HL-60/S4 (cell line): Measurements from ENCODE around the gene LEMD2.

Experiments used
- in situ Hi-C: fragments of 300-500 bp; cut with MboI; formaldehyde crosslinking; loops from 2 replicates; pipeline ENCODE4 v1.14.3; 2022; ENCODE audit warnings: low sequenced_read_pairs

The LEMD2 gene

GRCh38 chr6:33761581-33761921 lies 27.4 kb downstream of the LEMD2 start:
- in situ Hi-C loops: loop anchor here (10.0 kb wide), 2 partner anchors 273 to 393 kb away; no protein-coding TSS in a partner anchor

- in situ Hi-C loops: loop anchor here (10.0 kb wide), 2 partner anchors 275 to 395 kb away; no protein-coding TSS in a partner anchor
Measured at GRCh38 chr6:33759887-33760629, 28.9 kb downstream of the LEMD2 start.

- in situ Hi-C loops: no loop called here
Measured at GRCh38 chr6:33758815-33759216, 30.1 kb downstream of the LEMD2 start.

- in situ Hi-C loops: no loop called here
Measured at GRCh38 chr6:33757906-33758305, 31.0 kb downstream of the LEMD2 start.

- in situ Hi-C loops: no loop called here
Measured at GRCh38 chr6:33757113-33757512, 31.8 kb downstream of the LEMD2 start.

- in situ Hi-C loops: no loop called here
Measured at GRCh38 chr6:33756211-33756954, 32.5 kb downstream of the LEMD2 start.

- in situ Hi-C loops: no loop called here
Measured at GRCh38 chr6:33755070-33755869, 33.7 kb downstream of the LEMD2 start.

- in situ Hi-C loops: no loop called here
Measured at GRCh38 chr6:33754222-33754621, 34.7 kb downstream of the LEMD2 start.

GRCh38 chr6:33752646-33753015 lies 36.3 kb downstream of the LEMD2 start:
- in situ Hi-C loops: no loop called here

- in situ Hi-C loops: no loop called here
Measured at GRCh38 chr6:33751771-33752645, 36.9 kb downstream of the LEMD2 start.

GRCh38 chr6:33750244-33750991 lies 38.5 kb downstream of the LEMD2 start:
- in situ Hi-C loops: no loop called here

- in situ Hi-C loops: no loop called here
Measured at GRCh38 chr6:33749401-33749800, 39.5 kb downstream of the LEMD2 start.

GRCh38 chr6:33748841-33749240 lies 40.1 kb downstream of the LEMD2 start:
- in situ Hi-C loops: no loop called here

GRCh38 chr6:33747823-33748222 lies 41.1 kb downstream of the LEMD2 start:
- in situ Hi-C loops: no loop called here

GRCh38 chr6:33746651-33747100 lies 42.3 kb downstream of the LEMD2 start, which contains the start of gene IP6K3:
IP6K3 (minus strand) TSS chr6:33746905; CDS start chr6:33735476, 11,429 bp downstream.
- in situ Hi-C loops: no loop called here

GRCh38 chr6:33746036-33746600 lies 42.8 kb downstream of the LEMD2 start:
- in situ Hi-C loops: no loop called here

- in situ Hi-C loops: no loop called here
Measured at GRCh38 chr6:33745548-33745947, 43.4 kb downstream of the LEMD2 start.

- in situ Hi-C loops: no loop called here
Measured at GRCh38 chr6:33744895-33745546, 43.9 kb downstream of the LEMD2 start.
